HuH-7.5 (cell line): ENCODE data around the gene CEP112.

Source experiments
- DNase-seq: peaks from one replicate; pipeline ENCODE4 v3.0.0; 2011; ENCODE audit warnings: low spot score

The CEP112 gene

GRCh38 chr17:66191593-66192377, at the start of gene CEP112:
Gene CEP112, minus strand, starts transcription at chr17:66192133.
- DNase-seq = peak; percentile 73

GRCh38 chr17:66240630-66241029, 48.7 kb upstream of the CEP112 start:
- DNase-seq = no peak

GRCh38 chr17:66240013-66240412, 48.1 kb upstream of the CEP112 start:
- DNase-seq = no peak

- DNase-seq = no peak
These were observed 43.6 kb upstream of the CEP112 start for GRCh38 chr17:66235377-66235994.

- DNase-seq = no peak
These were observed 42.7 kb upstream of the CEP112 start for GRCh38 chr17:66234611-66235010.

- peak; percentile 33 for DNase-seq
These were observed 41.3 kb upstream of the CEP112 start for GRCh38 chr17:66233023-66233753.

- DNase-seq = no peak
These were observed 39.1 kb upstream of the CEP112 start for GRCh38 chr17:66230922-66231591.

GRCh38 chr17:66229783-66230538, 38.0 kb upstream of the CEP112 start:
- no peak for DNase-seq

- DNase-seq = peak; percentile 36
These were observed 37.2 kb upstream of the CEP112 start, which contains the start of gene APOH for GRCh38 chr17:66228887-66229782. Gene APOH, minus strand, starts transcription at chr17:66229415. Its CDS starts 36 bp downstream, at chr17:66229379.

- DNase-seq = no peak
These were observed 35.5 kb upstream of the CEP112 start for GRCh38 chr17:66227212-66228045.

GRCh38 chr17:66222798-66223350, 30.9 kb upstream of the CEP112 start:
- DNase-seq = no peak

- DNase-seq = no peak
These were observed 30.0 kb upstream of the CEP112 start for GRCh38 chr17:66221755-66222530.

GRCh38 chr17:66221343-66221742, 29.4 kb upstream of the CEP112 start:
- DNase-seq = no peak

- no peak for DNase-seq
These were observed 28.3 kb upstream of the CEP112 start for GRCh38 chr17:66220079-66220835.

- no peak for DNase-seq
These were observed 23.6 kb upstream of the CEP112 start for GRCh38 chr17:66215529-66215911.

- no peak for DNase-seq
These were observed 23.1 kb upstream of the CEP112 start for GRCh38 chr17:66214884-66215528.
